NCI-H748 treated with DMSO at 0.1 percent for 48 hours (cell line): ENCODE measurements around the gene SCD5.
"Not testable (repeated sequence)": the region's sequence is repeated elsewhere in the genome, so short reads cannot be mapped to it uniquely, and the experiment has no call there.

ENCODE experiments used
- DNase-seq: peaks from one replicate; lab custom pipeline; 2025; lab: John Stamatoyannopoulos, UW

Gene SCD5

GRCh38 chr4:82798168-82799005, at the start of gene SCD5:
TSS of gene SCD5 (minus strand) at chr4:82798796. CDS start at chr4:82798537, 259 bp downstream.
- DNase-seq, result peak; percentile 19

- no peak for DNase-seq
Observed at GRCh38 chr4:82842593-82842992, 44.0 kb upstream of the SCD5 start.

- DNase-seq, result no peak
Observed at GRCh38 chr4:82839624-82840023, 41.0 kb upstream of the SCD5 start.

- no peak for DNase-seq
Observed at GRCh38 chr4:82833696-82834313, 35.2 kb upstream of the SCD5 start.

- DNase-seq, result not testable (repeated sequence)
Observed at GRCh38 chr4:82833060-82833459, 34.5 kb upstream of the SCD5 start.

GRCh38 chr4:82825425-82825824, 26.8 kb upstream of the SCD5 start:
- DNase-seq, result no peak

- no peak for DNase-seq
Observed at GRCh38 chr4:82823062-82823461, 24.5 kb upstream of the SCD5 start.

GRCh38 chr4:82820689-82821088, 22.1 kb upstream of the SCD5 start:
- DNase-seq, result no peak

GRCh38 chr4:82818664-82819662, 20.4 kb upstream of the SCD5 start:
- no peak for DNase-seq

- DNase-seq, result not testable (repeated sequence)
Observed at GRCh38 chr4:82816874-82817273, 18.3 kb upstream of the SCD5 start.

GRCh38 chr4:82814034-82814433, 15.4 kb upstream of the SCD5 start:
- no peak for DNase-seq

- DNase-seq, result peak; percentile 28
Observed at GRCh38 chr4:82811838-82812341, 13.3 kb upstream of the SCD5 start.

GRCh38 chr4:82811392-82811791, 12.8 kb upstream of the SCD5 start:
- no peak for DNase-seq

- DNase-seq, result no peak
Observed at GRCh38 chr4:82810176-82810575, 11.6 kb upstream of the SCD5 start.

GRCh38 chr4:82809619-82810018, 11.0 kb upstream of the SCD5 start:
- no peak for DNase-seq

- DNase-seq, result no peak
Observed at GRCh38 chr4:82803746-82804145, 5.2 kb upstream of the SCD5 start.

GRCh38 chr4:82802911-82803310, 4.3 kb upstream of the SCD5 start:
- no peak for DNase-seq

GRCh38 chr4:82801910-82802521, 3.4 kb upstream of the SCD5 start:
- DNase-seq, result peak; percentile 10

- DNase-seq, result no peak
Observed at GRCh38 chr4:82799006-82799881, 648 bp upstream of the SCD5 start.

- no peak for DNase-seq
Observed at GRCh38 chr4:82797405-82798111, 1.0 kb downstream of the SCD5 start.
